ENCODE results near the gene RCCD1. TPM values are rescaled to one million over a fixed set of nuclear protein-coding genes. Genes with fewer than 3 reads are reported as not detected.

Gene RCCD1
- total and polyA plus RNA-seq, 2 donors (not counting 1 experiment from before 2014, with no cell fraction given) = 11.0 to 20.5 TPM

DNA sequence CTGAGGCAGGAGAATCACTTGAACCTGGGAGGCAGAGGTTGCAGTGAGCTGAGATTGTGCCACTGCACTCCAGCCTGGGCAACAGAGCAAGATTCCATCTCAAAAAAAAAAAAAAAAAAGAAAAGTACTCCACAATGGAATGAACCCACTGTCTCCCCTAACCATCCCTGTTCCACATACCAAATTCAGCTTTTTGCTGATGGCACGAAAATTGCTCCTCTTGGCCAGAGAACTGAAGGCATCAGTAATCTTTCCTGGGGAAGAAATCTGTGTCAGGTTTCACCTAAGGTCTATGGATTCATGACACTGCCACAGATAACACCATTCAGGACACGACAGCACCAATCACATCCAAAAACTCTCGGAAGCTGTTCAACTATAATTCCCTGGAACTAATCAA, 46.5 kb downstream of the RCCD1 start:
- Histone ChIP-seq H3K4me3 (ENCODE audit: control extremely low read depth in 1 of 5, extremely low read depth in 1 of 5, insufficient read depth in 1 of 5, low read depth in 2 of 5, low read length in 4 of 5) (no peak overlapping the region), H3K4me1 (ENCODE audit: control insufficient read depth in 2 of 2, insufficient read depth in 2 of 2, low read length in 2 of 2) (no peaks in the 10 kb centered on the region), H3K4me2 (replicated peaks; ENCODE audit: low read depth, low read length, poor library complexity, severe bottlenecking) (no peak overlapping the region), H2AFZ (ENCODE audit: insufficient read depth, low read depth, low read length, poor library complexity, severe bottlenecking) (no peak overlapping the region), H3K9ac (ENCODE audit: low read length) (no peak overlapping the region), H3K27me3 (replicated peaks in 1 of 4; ENCODE audit: control extremely low read depth in 1 of 4, control insufficient read depth in 3 of 4, insufficient read depth in 4 of 4, low read length in 3 of 4) (no peaks in the 10 kb centered on the region), H3K9me3 (ENCODE audit: control extremely low read depth in 1 of 3, control insufficient read depth in 2 of 3, insufficient read depth in 1 of 3, low read length in 2 of 3) (no peaks in the 10 kb centered on the region), H3K36me3 (replicated peaks in 1 of 2; ENCODE audit: control extremely low read depth in 1 of 2, control insufficient read depth in 1 of 2, extremely low read depth in 1 of 2, insufficient read depth in 2 of 2, low read length in 1 of 2) (peaks cover 4 to 58% of the 10 kb centered on the region in 2 experiments), H4K20me1 (ENCODE audit: control insufficient read depth, insufficient read depth, low read length, poor library complexity, severe bottlenecking) (no peaks in the 10 kb centered on the region), H3K27ac (ENCODE audit: low read length in 2 of 2) (no peak overlapping the region), H3K79me2 (ENCODE audit: control insufficient read depth, insufficient read depth, low read length) (no peaks in the 10 kb centered on the region)
- Mint-ChIP-seq H3K9me3 (ENCODE audit: insufficient read depth) (no peaks in the 10 kb centered on the region), H3K4me1 (no peaks in the 10 kb centered on the region), H3K27ac (no peak overlapping the region), H3K4me3 (no peak overlapping the region), H3K27me3 (no peaks in the 10 kb centered on the region)
- WGBS (ENCODE audit: insufficient coverage) = 100% methylated on average over 1 of the region's 3 CpGs
- ChIA-PET POLR2A (interaction anchor here (0.7 kb wide), 2 partner anchors 30 to 796 kb away, joined by 3 to 6 read pairs; no protein-coding TSS in a partner anchor), CTCF (no interaction called here)
- no peak for TF ChIP-seq EZH2 (IDR thresholded peaks at IDR 0.05; ENCODE audit: borderline replicate concordance, insufficient read depth, low read depth, low read length, poor library complexity, severe bottlenecking)
- no peak for ATAC-seq (ENCODE audit: low read depth)
- DNase-seq = no peak
- intact Hi-C loops (cut with micrococcal nuclease) = no loop called here

DNA sequence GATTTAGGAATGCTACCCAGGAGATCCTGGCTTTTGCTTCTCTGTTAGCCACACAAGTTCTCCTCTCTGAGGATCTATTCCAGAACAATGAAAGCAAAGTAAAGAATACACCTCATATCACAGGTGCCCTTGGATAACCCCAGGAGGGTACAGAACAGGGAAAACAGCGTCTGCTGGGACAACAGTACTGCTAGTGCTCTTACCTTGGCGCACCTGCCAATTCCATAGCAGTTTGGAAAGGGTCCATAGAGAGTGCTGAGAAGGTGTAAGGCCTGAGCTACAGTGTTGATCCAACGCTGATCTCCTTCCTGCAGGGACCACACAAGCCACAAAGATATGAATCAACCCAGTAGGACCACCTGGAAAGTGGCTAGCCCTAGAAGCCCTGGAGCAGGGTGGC, 52.6 kb downstream of the RCCD1 start:
- CTCF ChIA-PET = interaction anchor here (1.3 kb wide), 1 partner anchor 51 kb away, joined by 3 read pairs; no protein-coding TSS in a partner anchor
- WGBS (ENCODE audit: insufficient coverage) = 90% methylated on average over 3 of the region's 3 CpGs
- no peaks in the 10 kb centered on the region for H3K27me3 ChIP-seq (replicated peaks in 1 of 4; ENCODE audit: control extremely low read depth in 1 of 4, control insufficient read depth in 3 of 4, insufficient read depth in 4 of 4, low read length in 3 of 4)
- H3K27ac Mint-ChIP-seq = no peak overlapping the region
- no peak overlapping the region for H3K4me3 Mint-ChIP-seq
- POLR2A ChIA-PET = no interaction called here
- H3K4me3 ChIP-seq (ENCODE audit: control extremely low read depth in 1 of 5, extremely low read depth in 1 of 5, insufficient read depth in 1 of 5, low read depth in 2 of 5, low read length in 4 of 5) = no peak overlapping the region
- no peaks in the 10 kb centered on the region for H3K9me3 ChIP-seq (ENCODE audit: control extremely low read depth in 1 of 3, control insufficient read depth in 2 of 3, insufficient read depth in 1 of 3, low read length in 2 of 3)
- no peak for DNase-seq
- H3K4me2 ChIP-seq (replicated peaks; ENCODE audit: low read depth, low read length, poor library complexity, severe bottlenecking) = no peak overlapping the region
- H2AFZ ChIP-seq (ENCODE audit: insufficient read depth, low read depth, low read length, poor library complexity, severe bottlenecking) = no peak overlapping the region
- no peak for ATAC-seq (ENCODE audit: low read depth)
- no peak overlapping the region for H3K9ac ChIP-seq (ENCODE audit: low read length)
- no peaks in the 10 kb centered on the region for H3K27me3 Mint-ChIP-seq
- H3K36me3 ChIP-seq (replicated peaks in 1 of 2; ENCODE audit: control extremely low read depth in 1 of 2, control insufficient read depth in 1 of 2, extremely low read depth in 1 of 2, insufficient read depth in 2 of 2, low read length in 1 of 2) = peaks cover 0 to 73% of the 10 kb centered on the region in 2 experiments
- no peaks in the 10 kb centered on the region for H3K4me1 ChIP-seq (ENCODE audit: control insufficient read depth in 2 of 2, insufficient read depth in 2 of 2, low read length in 2 of 2)
- H3K27ac ChIP-seq (ENCODE audit: low read length in 2 of 2) = no peak overlapping the region
- no peaks in the 10 kb centered on the region for H3K79me2 ChIP-seq (ENCODE audit: control insufficient read depth, insufficient read depth, low read length)
- no peaks in the 10 kb centered on the region for H3K9me3 Mint-ChIP-seq (ENCODE audit: insufficient read depth)
- intact Hi-C loops (cut with micrococcal nuclease) = no loop called here
- H3K4me1 Mint-ChIP-seq = no peaks in the 10 kb centered on the region
- TF ChIP-seq EZH2 (IDR thresholded peaks at IDR 0.05; ENCODE audit: borderline replicate concordance, insufficient read depth, low read depth, low read length, poor library complexity, severe bottlenecking) = no peak
- no peaks in the 10 kb centered on the region for H4K20me1 ChIP-seq (ENCODE audit: control insufficient read depth, insufficient read depth, low read length, poor library complexity, severe bottlenecking)

Small RNAs within 50 kb of the gene (small RNA-seq; reads per million reads assigned to genes)
- gene RF00019 (ENCODE audit: insufficient read length, low read depth, low replicate concordance) = not detected

Other genes with a start within 250 kb of the RCCD1 start
- 17.4 and 17.8 TPM in 2 replicates for gene BLM, start 237.5 kb upstream of the RCCD1 start, total RNA-seq
- 5.2 and 8.9 TPM in 2 replicates for gene BLM, start 237.5 kb upstream of the RCCD1 start, polyA plus RNA-seq
- gene FURIN, start 86.3 kb upstream of the RCCD1 start, total RNA-seq = 66.7 and 68.9 TPM in 2 replicates
- 26.4 and 31.6 TPM in 2 replicates for gene FURIN, start 86.3 kb upstream of the RCCD1 start, polyA plus RNA-seq
- 31.4 and 42.0 TPM in 2 replicates for gene FES, start 70.4 kb upstream of the RCCD1 start, total RNA-seq
- gene FES, start 70.4 kb upstream of the RCCD1 start, polyA plus RNA-seq = 23.9 and 68.6 TPM in 2 replicates
- 180 and 184 TPM in 2 replicates for gene MAN2A2, start 51.6 kb upstream of the RCCD1 start, total RNA-seq
- gene MAN2A2, start 51.6 kb upstream of the RCCD1 start, polyA plus RNA-seq = 187 and 234 TPM in 2 replicates
- gene HDDC3, start 22.3 kb upstream of the RCCD1 start, total RNA-seq = 23.4 and 23.9 TPM in 2 replicates
- gene HDDC3, start 22.3 kb upstream of the RCCD1 start, polyA plus RNA-seq = 20.1 and 26.8 TPM in 2 replicates
- 77.0 and 79.0 TPM in 2 replicates for gene UNC45A, start 19.6 kb upstream of the RCCD1 start, total RNA-seq
- 43.3 and 56.3 TPM in 2 replicates for gene UNC45A, start 19.6 kb upstream of the RCCD1 start, polyA plus RNA-seq
- 8.1 and 11.6 TPM in 2 replicates for gene PRC1, start 39.7 kb downstream of the RCCD1 start, total RNA-seq
- gene PRC1, start 39.7 kb downstream of the RCCD1 start, polyA plus RNA-seq = 9.4 and 23.9 TPM in 2 replicates
- gene VPS33B, start 67.7 kb downstream of the RCCD1 start, total RNA-seq = 27.7 and 30.0 TPM in 2 replicates
- gene VPS33B, start 67.7 kb downstream of the RCCD1 start, polyA plus RNA-seq = 17.4 and 21.5 TPM in 2 replicates
- gene SV2B, start 145.4 kb downstream of the RCCD1 start, total RNA-seq = 0.24 TPM in 1 of 2 replicates, not detected in the other
- 0.03 TPM in 1 of 2 replicates, not detected in the other for gene SV2B, start 145.4 kb downstream of the RCCD1 start, polyA plus RNA-seq